ENCODE results near the gene CDK14.

CDK14 gene

DNA sequence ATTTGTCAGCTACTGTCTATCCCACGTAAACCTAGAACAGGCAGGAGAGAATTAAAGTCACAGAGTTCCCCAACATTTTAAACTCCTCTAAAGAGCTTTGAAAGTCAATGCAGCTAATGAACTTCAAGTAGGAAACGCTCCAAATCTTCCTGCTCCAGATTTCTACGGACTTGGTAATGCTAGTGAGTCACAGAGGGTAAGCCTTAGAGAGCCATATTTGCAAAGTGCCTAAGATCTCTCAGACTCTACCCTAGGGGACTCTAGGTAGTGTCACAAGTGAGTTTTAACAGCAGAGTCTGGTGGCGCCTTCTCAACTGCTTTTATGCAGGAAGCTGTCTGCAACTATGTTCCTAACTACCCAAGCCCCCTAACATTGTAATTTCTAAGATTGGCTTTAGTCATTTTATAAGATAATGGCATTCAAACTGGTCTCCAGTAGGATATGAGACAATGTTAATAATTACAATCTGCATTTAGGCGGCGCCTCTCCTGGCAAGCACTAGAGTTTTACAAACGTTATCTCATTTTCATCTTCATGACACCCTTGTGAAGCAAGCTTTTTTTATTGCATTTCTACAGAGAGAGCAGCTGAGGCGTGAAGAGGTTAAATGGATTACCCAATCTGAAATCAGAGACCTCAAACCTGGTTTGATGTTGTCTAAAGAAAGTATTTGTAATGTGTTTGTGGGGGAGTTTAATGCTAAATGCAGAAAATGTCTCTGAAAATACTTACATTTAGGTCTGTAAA, 646.1 kb downstream of the CDK14 start:
- peak; percentile 20 for DNase-seq

DNA sequence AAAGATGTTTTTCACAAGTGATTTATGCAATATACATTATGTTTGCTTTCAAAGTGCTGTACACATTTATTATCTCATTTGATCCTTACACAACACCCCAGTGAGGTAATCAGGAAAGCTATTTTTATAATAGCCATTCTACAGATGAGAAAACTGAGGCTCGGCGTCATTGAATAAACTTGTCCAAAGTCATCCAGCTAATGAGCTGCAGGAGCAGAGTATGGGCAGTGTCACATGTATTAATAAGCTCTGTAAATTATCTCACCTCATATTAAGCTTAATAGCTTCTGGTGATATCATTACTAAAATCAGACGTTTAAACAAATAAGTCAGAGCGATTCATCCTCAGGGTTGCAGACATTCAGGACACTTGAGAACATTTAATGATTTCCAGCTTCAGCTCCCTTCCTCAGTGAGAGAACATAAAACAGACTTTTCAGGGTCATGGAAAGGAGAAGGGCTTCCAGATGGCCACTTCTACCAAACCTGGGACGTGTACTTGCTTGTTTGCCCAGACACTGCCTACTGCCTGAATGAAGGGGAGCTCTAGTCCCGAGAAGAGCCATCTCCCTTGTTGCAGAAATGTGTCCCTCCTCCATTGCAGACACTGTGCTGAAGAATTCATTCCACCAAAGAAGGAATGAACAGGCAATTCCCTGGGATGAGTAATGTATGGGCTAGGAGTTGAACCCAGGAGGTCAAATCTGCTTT, 647.6 kb downstream of the CDK14 start:
- peak; percentile 40 for DNase-seq

DNA sequence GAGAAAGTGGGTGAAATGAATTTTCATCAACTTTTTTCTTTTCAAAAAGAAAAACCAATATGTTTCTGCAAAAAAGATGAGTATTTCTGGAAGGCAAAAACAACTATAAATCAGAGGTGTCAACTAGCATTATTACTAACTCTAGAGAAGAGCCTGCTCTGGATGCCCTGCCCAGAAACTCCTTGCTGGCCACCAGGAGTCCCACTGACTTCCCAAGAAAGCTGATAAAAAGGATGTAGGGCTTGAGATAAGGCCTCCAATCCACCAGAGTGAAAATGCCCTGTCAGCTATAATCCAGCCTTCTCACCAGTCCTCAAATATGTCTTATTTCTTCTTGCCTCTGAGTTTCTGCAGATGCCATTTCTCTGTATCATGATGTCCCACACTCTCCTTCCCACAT, 651.4 kb downstream of the CDK14 start:
- no peak for DNase-seq

DNA sequence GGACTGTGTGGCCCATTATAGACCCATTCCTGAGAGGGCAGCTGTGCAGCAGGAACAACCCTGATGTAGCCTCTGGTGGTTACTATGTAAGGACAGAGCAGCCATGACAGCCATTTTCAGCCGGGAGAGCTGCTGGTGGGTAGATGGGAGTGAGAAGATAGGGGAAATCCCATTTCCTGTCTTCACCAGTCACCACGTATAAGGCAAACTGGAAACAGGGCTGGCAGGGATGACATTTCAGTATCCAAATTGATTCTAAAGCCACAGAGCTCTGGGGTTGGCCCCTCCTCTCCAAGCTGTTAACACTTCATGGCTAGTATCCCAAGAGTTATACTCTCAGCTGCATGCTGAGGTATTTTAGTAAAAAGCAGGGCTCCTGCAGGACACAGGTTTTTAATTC, 652.9 kb downstream of the CDK14 start:
- DNase-seq = no peak

DNA sequence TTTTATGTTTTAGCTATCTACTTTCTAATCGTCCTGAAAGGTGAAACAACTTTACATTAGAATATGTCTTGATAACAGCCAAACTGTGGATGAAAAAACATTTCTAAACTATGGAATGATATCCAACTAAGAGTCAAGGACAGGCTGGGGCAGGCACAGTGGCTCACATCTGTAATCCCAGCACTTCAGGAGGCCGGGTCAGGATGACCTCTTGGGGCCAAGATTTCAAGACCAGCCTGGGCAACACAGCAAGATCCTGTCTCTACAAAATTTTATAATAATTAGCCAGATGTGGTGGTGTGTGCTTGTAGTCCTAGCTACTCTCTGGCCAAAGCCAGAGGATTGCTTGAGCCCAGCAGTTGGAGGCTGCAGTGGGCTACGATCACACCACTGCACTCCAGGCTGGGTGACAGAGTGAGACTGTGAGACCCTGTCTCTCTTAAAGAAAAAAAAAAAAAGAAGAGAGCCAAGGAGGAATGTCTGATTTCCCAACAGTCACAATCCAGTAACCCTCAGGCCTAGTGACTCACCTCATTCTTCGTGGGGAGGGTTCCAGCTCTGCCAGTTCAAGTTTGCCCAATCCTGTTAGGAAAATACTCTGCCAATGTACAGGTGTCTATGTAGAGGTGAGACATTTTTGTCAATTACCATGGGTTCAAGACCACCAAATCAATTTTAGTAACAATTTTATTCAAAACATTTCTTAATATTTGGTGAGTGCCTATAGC, 653.5 kb downstream of the CDK14 start:
- no peak for DNase-seq

DNA sequence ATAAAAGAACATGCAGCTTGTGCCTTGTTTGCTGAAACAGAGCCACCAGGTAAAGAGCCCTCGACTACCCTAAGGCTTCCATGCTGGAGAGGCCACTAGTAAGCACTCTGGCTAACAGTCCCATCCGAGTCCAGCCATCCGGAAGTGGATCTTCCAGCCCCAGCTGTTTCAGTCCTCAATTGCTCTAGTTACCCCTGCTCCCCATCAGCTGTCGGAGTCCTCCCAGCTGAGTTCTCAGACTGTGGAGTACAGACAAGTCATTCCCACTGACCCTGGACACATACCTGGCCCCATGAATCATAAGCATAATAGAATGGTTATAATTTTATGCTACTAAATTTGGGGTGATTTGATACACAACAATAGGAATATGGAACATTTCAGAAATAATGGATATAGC, 654.6 kb downstream of the CDK14 start:
- DNase-seq = no peak

DNA sequence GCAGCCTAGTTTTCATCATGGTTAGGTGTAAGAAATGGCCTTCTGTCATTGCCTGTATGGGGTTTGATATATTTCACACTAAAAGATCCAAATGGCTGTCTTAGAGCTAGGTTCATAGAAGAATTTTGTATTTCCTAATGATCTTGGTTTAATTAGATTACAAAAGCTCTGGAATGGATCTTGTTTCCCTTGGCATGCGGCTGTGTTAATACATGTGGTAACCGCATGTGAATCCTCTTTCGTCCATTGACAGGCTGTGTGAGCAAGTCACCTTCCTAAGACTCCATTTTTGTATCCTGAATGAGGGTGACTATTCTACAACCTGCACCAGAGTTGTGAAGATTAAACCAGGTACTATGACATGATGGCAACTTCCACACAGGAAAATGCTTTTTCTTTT, 655.8 kb downstream of the CDK14 start:
- no peak for DNase-seq
